Keratinocyte (primary cell): ENCODE results near the gene ERC2. TPM values are rescaled to one million over a fixed set of nuclear protein-coding genes. Genes with fewer than 3 reads are reported as not detected.

Source experiments
- DNase-seq: peaks from one replicate; pipeline ENCODE4 v3.0.0-alpha.2; 2011; ENCODE audit warnings: low read depth, missing footprints, low spot score
- FAIRE-seq: peaks from 2 replicates; lab custom pipeline; 2011; peaks lifted over from hg19 to GRCh38; lab: Jason Lieb, UNC
- H2AFZ ChIP-seq: 2 replicates; pipeline ENCODE4 v1.6.0; 2012; ENCODE audit warnings: low read length, control low read depth, inconsistent platforms; ENCODE audit not compliant: control insufficient read depth
- H3K27ac ChIP-seq: 2 replicates; pipeline ENCODE4 v1.5.1; 2011; ENCODE audit warnings: low read length; ENCODE audit not compliant: control insufficient read depth, insufficient read depth
- H3K27me3 ChIP-seq: 3 replicates; pipeline ENCODE4 v1.6.0; 2011; ENCODE audit warnings: low read length; ENCODE audit not compliant: control insufficient read depth, insufficient read depth; ENCODE audit errors: extremely low read depth
- H3K36me3 ChIP-seq, 2 experiments: 2 replicates in 1 of 2; 3 replicates in 1 of 2; pipeline ENCODE4 v1.5.1; 2011; ENCODE audit warnings: low read length in 2 of 2, mild to moderate bottlenecking in 1 of 2; ENCODE audit not compliant: control insufficient read depth in 2 of 2, insufficient read depth in 2 of 2; ENCODE audit errors: extremely low read depth in 1 of 2
- H3K4me1 ChIP-seq: 3 replicates; pipeline ENCODE4 v1.5.1; 2011; ENCODE audit warnings: low read length; ENCODE audit not compliant: control insufficient read depth, insufficient read depth; ENCODE audit errors: extremely low read depth
- H3K4me2 ChIP-seq: 3 replicates; pipeline ENCODE4 v1.6.0; 2011; ENCODE audit warnings: low read depth, low read length; ENCODE audit not compliant: control insufficient read depth, insufficient read depth; ENCODE audit errors: extremely low read depth
- H3K4me3 ChIP-seq, 3 experiments: fragments of 200-600 bp in 1 of 3; sonication (generic) in 1 of 3; 2 replicates in 2 of 3; 3 replicates in 1 of 3; pipeline ENCODE4 v1.5.1; 2011 to 2016; ENCODE audit warnings: low read length in 3 of 3, mild to moderate bottlenecking in 3 of 3, control low read depth in 2 of 3, inconsistent platforms in 1 of 3, low read depth in 1 of 3, mixed read lengths in 1 of 3, mixed run types in 1 of 3, moderate library complexity in 1 of 3; ENCODE audit not compliant: control insufficient read depth in 2 of 3, insufficient read depth in 2 of 3; ENCODE audit errors: extremely low read depth in 1 of 3
- H3K79me2 ChIP-seq: 2 replicates; pipeline ENCODE4 v1.6.0; 2012; ENCODE audit warnings: low read length; ENCODE audit not compliant: control insufficient read depth, insufficient read depth
- H3K9ac ChIP-seq: 3 replicates; pipeline ENCODE4 v1.6.0; 2011; ENCODE audit warnings: low read length; ENCODE audit not compliant: control insufficient read depth, insufficient read depth; ENCODE audit errors: extremely low read depth
- H3K9me1 ChIP-seq: 3 replicates; pipeline ENCODE4 v1.6.0; 2011; ENCODE audit warnings: low read length; ENCODE audit not compliant: control insufficient read depth, insufficient read depth; ENCODE audit errors: extremely low read depth
- H3K9me3 ChIP-seq: 2 replicates; pipeline ENCODE4 v1.5.1; 2012; ENCODE audit warnings: low read depth, low read length; ENCODE audit not compliant: control insufficient read depth
- H4K20me1 ChIP-seq: 3 replicates; pipeline ENCODE4 v1.6.0; 2011; ENCODE audit warnings: low read length; ENCODE audit not compliant: control insufficient read depth, insufficient read depth; ENCODE audit errors: extremely low read depth
- EZH2 ChIP-seq: IDR thresholded peaks from one replicate; pipeline ENCODE4 v1.6.1; 2012; ENCODE audit warnings: inconsistent platforms, mild to moderate bottlenecking, low read length, moderate library complexity
- dilution Hi-C: fragments of 300-500 bp; cut with MboI; formaldehyde crosslinking; loops from one replicate; pipeline ENCODE4 v1.7.0; 2020; ENCODE audit warnings: low sequenced_read_pairs; ENCODE audit not compliant: extremely low pct_ligation_motif_present
- polyA plus RNA-seq, 5 experiments: library from polyadenylated mRNA; depleted of rRNA in 3 of 5; stranded (reverse) in 3 of 5; stranded (forward) in 1 of 5; unstranded in 1 of 5; fragments of >200 nt; gene quantifications; 1 replicate in 1 of 5; 2 replicates in 3 of 5; 3 replicates in 1 of 5; pipeline versions ENCODE4 v1.2.1 to v1.2.3, GENCODE V29; 2011 to 2012; ENCODE audit warnings: missing spikeins in 2 of 5, low read depth in 1 of 5, low replicate concordance in 1 of 5
- TF ChIP-seq, protein P1 (sequence below), 3 experiments: IDR thresholded peaks in 1 of 3; conservative IDR thresholded peaks in 1 of 3; optimal IDR thresholded peaks in 1 of 3; 2 replicates in 2 of 3; 3 replicates in 1 of 3; pipeline versions ENCODE3 to v1.5.1; 2011; ENCODE audit warnings: low read length in 3 of 3, mild to moderate bottlenecking in 3 of 3, moderate library complexity in 2 of 3, control low read depth in 1 of 3, inconsistent platforms in 1 of 3; ENCODE audit not compliant: insufficient read depth in 2 of 3; ENCODE audit errors: extremely low read depth in 1 of 3

Gene ERC2
- polyA plus RNA-seq, 1 donor (not counting 4 experiments of a cell fraction or from before 2014, with no cell fraction given): 0.08 TPM

DNA sequence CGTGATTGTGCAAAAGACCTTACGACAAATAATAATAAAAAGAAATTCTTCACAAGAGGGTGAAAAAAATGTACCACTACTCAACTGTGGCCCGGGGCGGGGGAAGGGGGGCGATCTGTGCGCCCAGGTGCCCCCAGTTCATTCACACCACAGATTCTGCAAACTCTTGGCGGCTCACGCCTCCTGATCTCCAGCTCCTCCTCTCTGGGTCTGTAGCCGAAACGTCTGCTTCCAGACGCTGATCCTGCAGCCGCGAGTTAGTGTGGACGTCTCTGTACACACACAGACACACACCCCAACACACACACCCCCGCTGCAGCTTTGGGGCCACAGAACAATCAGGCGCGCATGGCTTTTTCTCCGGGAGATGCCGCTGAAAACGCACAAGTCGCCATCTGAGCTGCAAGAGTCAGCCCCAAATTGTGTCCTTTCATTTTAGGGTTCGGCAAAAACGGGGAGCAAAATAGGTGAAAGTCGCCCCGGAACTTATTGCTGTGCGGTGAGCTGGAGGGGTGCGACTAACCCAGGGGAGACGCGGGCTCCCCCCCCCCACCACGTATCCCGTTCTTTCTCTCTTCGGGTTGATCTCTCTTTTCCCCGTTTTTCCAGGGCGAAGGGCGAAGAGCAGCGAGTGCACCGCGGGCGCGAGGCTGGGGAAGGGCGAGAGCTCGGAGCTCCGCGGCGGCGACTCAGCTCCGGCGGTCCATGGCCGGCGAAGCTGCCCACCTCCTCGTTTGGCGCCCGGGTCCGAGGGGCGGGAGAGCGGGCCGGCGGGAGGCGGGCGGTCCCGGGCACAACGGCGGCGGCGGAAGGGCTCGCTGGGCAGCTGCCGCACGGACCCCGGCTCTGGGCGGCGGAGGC lies 980.7 kb downstream of the ERC2 start:
- peak; percentile 48 for FAIRE-seq
- dilution Hi-C loops: loop anchor here (25.0 kb wide), 2 partner anchors 250 to 400 kb away; no protein-coding TSS in a partner anchor
- no peaks in the 10 kb centered on the region for H3K36me3 ChIP-seq
- peaks cover 50% of the 10 kb centered on the region for H3K79me2 ChIP-seq
- H3K4me2 ChIP-seq: peak overlapping the region; percentile 85
- peak overlapping the region; percentile 56 for H3K27ac ChIP-seq
- peak overlapping the region; percentile 81 for H3K9ac ChIP-seq
- DNase-seq: no peak
- H3K4me3 ChIP-seq: peak overlapping the region; percentile 48 to 89 (median 87)
- peak overlapping the region; percentile 78 for H2AFZ ChIP-seq
- H4K20me1 ChIP-seq: no peaks in the 10 kb centered on the region
- peaks cover 50% of the 10 kb centered on the region for H3K4me1 ChIP-seq
- H3K9me3 ChIP-seq: no peaks in the 10 kb centered on the region
- H3K9me1 ChIP-seq: peaks cover 2% of the 10 kb centered on the region
- TF ChIP-seq EZH2: no peak
- TF ChIP-seq, protein P1, sequence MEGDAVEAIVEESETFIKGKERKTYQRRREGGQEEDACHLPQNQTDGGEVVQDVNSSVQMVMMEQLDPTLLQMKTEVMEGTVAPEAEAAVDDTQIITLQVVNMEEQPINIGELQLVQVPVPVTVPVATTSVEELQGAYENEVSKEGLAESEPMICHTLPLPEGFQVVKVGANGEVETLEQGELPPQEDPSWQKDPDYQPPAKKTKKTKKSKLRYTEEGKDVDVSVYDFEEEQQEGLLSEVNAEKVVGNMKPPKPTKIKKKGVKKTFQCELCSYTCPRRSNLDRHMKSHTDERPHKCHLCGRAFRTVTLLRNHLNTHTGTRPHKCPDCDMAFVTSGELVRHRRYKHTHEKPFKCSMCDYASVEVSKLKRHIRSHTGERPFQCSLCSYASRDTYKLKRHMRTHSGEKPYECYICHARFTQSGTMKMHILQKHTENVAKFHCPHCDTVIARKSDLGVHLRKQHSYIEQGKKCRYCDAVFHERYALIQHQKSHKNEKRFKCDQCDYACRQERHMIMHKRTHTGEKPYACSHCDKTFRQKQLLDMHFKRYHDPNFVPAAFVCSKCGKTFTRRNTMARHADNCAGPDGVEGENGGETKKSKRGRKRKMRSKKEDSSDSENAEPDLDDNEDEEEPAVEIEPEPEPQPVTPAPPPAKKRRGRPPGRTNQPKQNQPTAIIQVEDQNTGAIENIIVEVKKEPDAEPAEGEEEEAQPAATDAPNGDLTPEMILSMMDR (optimal IDR thresholded peaks at IDR 0.05 in 1 of 3, IDR thresholded peaks at IDR 0.05 in 1 of 3, conservative IDR thresholded peaks at IDR 0.05 in 1 of 3; ENCODE audit: extremely low read depth in 1 of 3, insufficient read depth in 2 of 3, low read length in 3 of 3): no peak
- no peaks in the 10 kb centered on the region for H3K27me3 ChIP-seq

DNA sequence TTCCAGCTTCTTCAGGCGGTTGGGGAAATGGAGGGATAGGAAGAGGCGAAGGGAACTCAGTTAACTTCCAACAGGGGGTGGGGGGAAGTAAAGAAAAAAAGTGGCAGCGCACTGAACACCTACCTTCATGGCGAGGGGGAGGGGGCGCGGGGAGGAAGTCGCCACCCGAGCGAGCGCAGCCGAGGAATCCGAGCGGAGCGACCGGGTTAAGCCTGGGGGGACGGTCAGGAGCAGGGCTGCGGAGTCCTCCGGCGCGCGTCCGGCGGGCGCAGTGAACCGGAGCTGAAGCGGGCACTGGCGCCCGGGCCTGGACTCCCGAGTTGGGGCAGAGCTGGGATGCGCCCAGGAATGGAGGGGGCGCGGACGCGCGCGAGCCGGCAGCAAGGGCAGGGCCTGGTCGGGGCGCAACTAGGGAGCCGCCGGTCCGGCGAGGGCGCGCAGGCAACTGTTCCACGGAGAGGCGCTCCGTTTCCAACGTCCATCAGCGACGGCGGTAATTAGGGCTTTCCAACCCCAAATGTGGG lies 981.3 kb downstream of the ERC2 start, which contains the start of gene WNT5A:
Gene WNT5A, minus strand, starts transcription at position 450 of the 524 bp plus-strand sequence. Its CDS starts 321 bp downstream, at position 129.
- Histone ChIP-seq H3K27ac (peak within 1 kb of the TSS; percentile 56), H2AFZ (peak within 1 kb of the TSS; percentile 78), H3K36me3 (no peaks in the 10 kb centered on the region), H3K27me3 (no peaks in the 10 kb centered on the region), H3K9ac (peak within 1 kb of the TSS; percentile 81), H3K9me1 (peaks cover 2% of the 10 kb centered on the region), H3K9me3 (no peaks in the 10 kb centered on the region), H3K4me1 (peaks cover 51% of the 10 kb centered on the region), H3K4me2 (peak within 1 kb of the TSS; percentile 85), H4K20me1 (no peaks in the 10 kb centered on the region), H3K79me2 (peaks cover 53% of the 10 kb centered on the region), H3K4me3 (peak within 1 kb of the TSS; percentile 48 to 89 (median 87))
- no peak for FAIRE-seq
- no peak for DNase-seq
- dilution Hi-C loops: loop anchor here (25.0 kb wide), 2 partner anchors 250 to 400 kb away; no protein-coding TSS in a partner anchor
- TF ChIP-seq, protein P1 (optimal IDR thresholded peaks at IDR 0.05 in 1 of 3, IDR thresholded peaks at IDR 0.05 in 1 of 3, conservative IDR thresholded peaks at IDR 0.05 in 1 of 3; ENCODE audit: extremely low read depth in 1 of 3, insufficient read depth in 2 of 3, low read length in 3 of 3): no peak
- TF ChIP-seq EZH2: no peak
